GM19372 (cell line): Measurements from ENCODE around the gene NPIPB2.

ENCODE experiments used
- ATAC-seq: cut with Tn5 transposase; IDR thresholded peaks from one replicate; pipeline ENCODE4 v1.9.1; 2021; ENCODE audit warnings: mild to moderate bottlenecking, low read depth, moderate library complexity; ENCODE audit not compliant: unreplicated experiment

NPIPB2 gene

GRCh38 chr16:11907160-11907970, 34.5 kb downstream of the NPIPB2 start:
- ATAC-seq: no peak

- no peak for ATAC-seq
Measured at GRCh38 chr16:11903906-11904305, 37.9 kb downstream of the NPIPB2 start.

- ATAC-seq: no peak
Measured at GRCh38 chr16:11901091-11901490, 40.8 kb downstream of the NPIPB2 start.

- no peak for ATAC-seq
Measured at GRCh38 chr16:11896486-11897176, 45.2 kb downstream of the NPIPB2 start.

GRCh38 chr16:11893571-11893970, 48.3 kb downstream of the NPIPB2 start:
- ATAC-seq: no peak

- no peak for ATAC-seq
Measured at GRCh38 chr16:11892761-11893160, 49.1 kb downstream of the NPIPB2 start.

GRCh38 chr16:11890231-11890965, 51.4 kb downstream of the NPIPB2 start:
- ATAC-seq: no peak

GRCh38 chr16:11886881-11887280, 55.0 kb downstream of the NPIPB2 start:
- ATAC-seq: no peak

GRCh38 chr16:11884035-11884434, 57.8 kb downstream of the NPIPB2 start:
- ATAC-seq: no peak

GRCh38 chr16:11880007-11880406, 61.8 kb downstream of the NPIPB2 start:
- no peak for ATAC-seq

GRCh38 chr16:11877374-11877773, 64.5 kb downstream of the NPIPB2 start:
- no peak for ATAC-seq
